GM18498 (cell line): ENCODE data around the gene PUS1.

Experiments used
- ATAC-seq: cut with Tn5 transposase; IDR thresholded peaks from one replicate; pipeline ENCODE4 v1.9.1; 2021; ENCODE audit warnings: mild to moderate bottlenecking, moderate library complexity; ENCODE audit not compliant: unreplicated experiment

PUS1 gene

DNA sequence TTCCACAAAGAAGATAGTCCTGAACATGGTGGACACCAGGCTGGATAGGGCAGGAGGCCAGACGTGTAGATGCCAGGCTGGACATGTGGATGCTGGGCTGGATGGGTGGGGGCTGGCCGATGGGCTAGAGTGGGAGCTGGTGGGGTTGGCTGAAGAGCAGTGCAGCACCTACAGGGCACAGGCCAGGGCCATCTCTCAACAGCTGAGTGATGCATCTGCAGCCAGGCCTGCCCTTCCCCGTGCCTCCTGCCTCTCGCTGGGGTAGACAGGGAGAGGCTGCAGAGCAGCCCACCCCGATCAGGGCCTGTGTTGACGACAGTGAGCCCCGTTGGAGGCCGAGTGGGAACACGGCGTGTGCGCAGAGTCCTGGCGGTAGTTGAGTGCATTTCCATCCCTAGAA, 59.9 kb downstream of the PUS1 start:
- ATAC-seq = no peak

GRCh38 chr12:131990066-131990979, 61.2 kb downstream of the PUS1 start:
- no peak for ATAC-seq

GRCh38 chr12:131990980-131991305, 61.9 kb downstream of the PUS1 start:
- no peak for ATAC-seq

- no peak for ATAC-seq
Measured at GRCh38 chr12:131991816-131992430, 62.8 kb downstream of the PUS1 start.

DNA sequence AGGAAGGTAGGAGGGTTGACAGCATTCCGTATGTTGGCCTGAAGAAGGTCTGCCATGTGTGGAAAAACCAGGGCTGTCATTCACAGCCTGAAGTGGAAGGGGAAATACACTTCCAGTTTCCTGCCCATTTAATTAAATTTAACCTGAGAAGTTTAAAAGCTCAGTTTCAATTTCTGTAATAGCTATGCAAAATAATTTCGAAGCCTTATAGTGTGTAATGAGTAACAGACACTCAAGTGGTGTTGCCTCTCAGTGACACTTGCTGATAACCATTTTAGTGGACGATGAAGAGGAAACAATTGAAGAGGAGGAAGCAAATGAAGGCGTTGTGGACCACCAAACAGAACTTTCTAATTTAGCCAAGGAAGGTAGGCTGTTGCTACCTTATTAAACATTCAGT, 65.5 kb downstream of the PUS1 start:
- no peak for ATAC-seq
